BLaER1 treated with 17β-estradiol and CSF1 and Interleukin-3, amounts not matched to agents 10 nM and 100 nM (cell line): ENCODE data around the gene STK25.

Experiments used
- H3K27ac ChIP-seq, 11 experiments: shearing (Covaris generic); formaldehyde crosslinking; 2 replicates each; pipeline ENCODE4 v1.8.1; 2022
- H3K27me3 ChIP-seq, 11 experiments: shearing (Covaris generic); formaldehyde crosslinking; 2 replicates each; pipeline ENCODE4 v1.8.1; 2022
- H3K36me3 ChIP-seq, 11 experiments: shearing (Covaris generic); formaldehyde crosslinking; 2 replicates each; pipeline ENCODE4 v1.8.1; 2022
- H3K4me1 ChIP-seq, 10 experiments: shearing (Covaris generic); formaldehyde crosslinking; 2 replicates each; pipeline ENCODE4 v1.8.1; 2022
- H3K4me2 ChIP-seq, 11 experiments: shearing (Covaris generic); formaldehyde crosslinking; 2 replicates each; pipeline ENCODE4 v1.8.1; 2022
- H3K4me3 ChIP-seq, 10 experiments: shearing (Covaris generic); formaldehyde crosslinking; 2 replicates each; pipeline ENCODE4 v1.8.1; 2022
- H3K9ac ChIP-seq, 11 experiments: shearing (Covaris generic); formaldehyde crosslinking; 2 replicates each; pipeline ENCODE4 v1.8.1; 2022
- H3K9me3 ChIP-seq, 11 experiments: shearing (Covaris generic); formaldehyde crosslinking; replicated peaks in 1 of 11; 2 replicates each; pipeline ENCODE4 v1.8.1; 2022
- H4K20me1 ChIP-seq, 11 experiments: shearing (Covaris generic); formaldehyde crosslinking; 2 replicates each; pipeline ENCODE4 v1.8.1; 2022
- Cebpa-rat ChIP-seq, 11 experiments: shearing (Covaris generic); IDR thresholded peaks; 2 replicates each; pipeline ENCODE4 v1.8.1; 2022

STK25 gene

GRCh38 chr2:241550616-241551580 is 42.5 kb upstream of the STK25 start:
- Histone ChIP-seq H3K9me3 (peaks cover 2 to 6% (median 4%) of the 10 kb centered on the region in 11 experiments; a peak in 21 of 22 replicates), H4K20me1 (0 out of 22 replicates have a peak, but pooled peaks cover 0 to 6% (median 0%) of the 10 kb centered on the region in 11 experiments), H3K9ac (no peak overlapping the region), H3K36me3 (no peaks in the 10 kb centered on the region), H3K4me1 (peaks cover 0 to 5% (median 0%) of the 10 kb centered on the region in 10 experiments; a peak in 4 of 20 replicates), H3K4me3 (no peak overlapping the region), H3K27me3 (peaks cover 0 to 5% (median 0%) of the 10 kb centered on the region in 11 experiments; a peak in 3 of 22 replicates), H3K27ac (no peak overlapping the region), H3K4me2 (no peak overlapping the region)
- no peak for TF ChIP-seq Cebpa-rat (IDR thresholded peaks at IDR 0.05)

DNA sequence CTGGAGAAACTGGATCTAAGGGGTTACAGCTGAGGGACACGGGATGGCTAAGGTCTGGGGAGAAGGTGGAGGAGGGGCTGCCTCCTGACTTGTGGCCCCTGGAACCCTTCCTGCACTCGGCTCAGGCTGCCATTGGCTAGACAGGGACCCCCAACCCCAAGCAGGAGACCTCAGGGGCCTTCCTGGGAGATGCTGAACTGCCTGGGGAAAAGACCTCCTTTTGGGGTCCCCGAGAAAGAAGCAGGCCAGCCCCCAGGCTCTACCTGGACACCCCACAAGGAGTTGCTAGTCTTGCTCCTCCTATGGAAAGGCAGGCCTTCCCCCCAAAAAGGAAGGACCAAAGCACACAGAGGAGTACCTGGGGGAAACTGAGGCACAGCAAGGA is 40.1 kb upstream of the STK25 start:
- no peaks in the 10 kb centered on the region for H3K36me3 ChIP-seq
- no peak overlapping the region for H3K9ac ChIP-seq
- H3K4me2 ChIP-seq = no peak overlapping the region
- TF ChIP-seq Cebpa-rat (IDR thresholded peaks at IDR 0.05) = no peak
- H4K20me1 ChIP-seq = 0 out of 22 replicates have a peak, but pooled peaks cover 0 to 6% (median 0%) of the 10 kb centered on the region in 11 experiments
- H3K27ac ChIP-seq = no peak overlapping the region
- no peaks in the 10 kb centered on the region for H3K9me3 ChIP-seq
- peaks cover 0 to 6% (median 2%) of the 10 kb centered on the region in 10 experiments; a peak in 4 of 20 replicates for H3K4me1 ChIP-seq
- no peak overlapping the region for H3K4me3 ChIP-seq
- H3K27me3 ChIP-seq = peaks cover 0 to 5% (median 0%) of the 10 kb centered on the region in 11 experiments; a peak in 3 of 22 replicates

DNA sequence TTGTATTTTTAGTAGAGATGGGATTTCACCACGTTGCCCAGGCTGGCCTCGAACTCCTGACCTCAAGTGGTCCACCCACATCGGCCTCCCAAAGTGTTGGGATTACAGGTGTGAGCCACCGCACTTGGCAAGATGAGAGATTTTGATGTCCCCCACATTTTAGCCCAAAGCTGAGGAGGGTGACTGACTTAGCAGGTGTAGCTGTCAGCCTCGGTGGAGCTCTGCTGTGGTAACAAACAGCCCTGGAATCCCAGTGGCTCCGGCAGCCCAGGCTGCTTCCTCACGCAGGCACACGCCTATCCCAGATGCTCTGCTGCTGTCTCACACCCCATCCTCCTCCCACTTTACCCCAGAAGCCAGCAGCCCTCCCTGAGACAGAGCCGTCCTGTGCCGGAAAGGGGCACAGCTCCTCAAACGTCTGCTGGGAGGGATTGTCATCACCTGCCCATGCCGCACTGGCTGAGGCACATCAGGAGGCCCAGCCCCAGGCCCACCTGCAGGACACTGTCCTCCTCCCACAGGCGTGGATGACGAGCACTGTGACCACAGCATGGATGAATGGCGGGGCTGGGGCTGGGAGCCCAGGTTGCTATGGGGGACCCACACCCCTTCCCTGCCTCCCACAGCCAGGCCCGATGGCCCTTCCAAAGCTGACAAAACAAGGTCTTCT is 39.5 kb upstream of the STK25 start:
- Histone ChIP-seq H3K27me3 (peaks cover 0 to 5% (median 0%) of the 10 kb centered on the region in 11 experiments; a peak in 3 of 22 replicates), H3K27ac (no peak overlapping the region), H3K4me1 (peaks cover 0 to 11% (median 2%) of the 10 kb centered on the region in 10 experiments; a peak in 4 of 20 replicates), H3K4me3 (no peak overlapping the region), H3K9ac (no peak overlapping the region), H3K36me3 (no peaks in the 10 kb centered on the region), H3K4me2 (no peak overlapping the region), H4K20me1 (0 out of 22 replicates have a peak, but pooled peaks cover 0 to 6% (median 0%) of the 10 kb centered on the region in 11 experiments), H3K9me3 (no peaks in the 10 kb centered on the region)
- TF ChIP-seq Cebpa-rat (IDR thresholded peaks at IDR 0.05) = no peak

DNA sequence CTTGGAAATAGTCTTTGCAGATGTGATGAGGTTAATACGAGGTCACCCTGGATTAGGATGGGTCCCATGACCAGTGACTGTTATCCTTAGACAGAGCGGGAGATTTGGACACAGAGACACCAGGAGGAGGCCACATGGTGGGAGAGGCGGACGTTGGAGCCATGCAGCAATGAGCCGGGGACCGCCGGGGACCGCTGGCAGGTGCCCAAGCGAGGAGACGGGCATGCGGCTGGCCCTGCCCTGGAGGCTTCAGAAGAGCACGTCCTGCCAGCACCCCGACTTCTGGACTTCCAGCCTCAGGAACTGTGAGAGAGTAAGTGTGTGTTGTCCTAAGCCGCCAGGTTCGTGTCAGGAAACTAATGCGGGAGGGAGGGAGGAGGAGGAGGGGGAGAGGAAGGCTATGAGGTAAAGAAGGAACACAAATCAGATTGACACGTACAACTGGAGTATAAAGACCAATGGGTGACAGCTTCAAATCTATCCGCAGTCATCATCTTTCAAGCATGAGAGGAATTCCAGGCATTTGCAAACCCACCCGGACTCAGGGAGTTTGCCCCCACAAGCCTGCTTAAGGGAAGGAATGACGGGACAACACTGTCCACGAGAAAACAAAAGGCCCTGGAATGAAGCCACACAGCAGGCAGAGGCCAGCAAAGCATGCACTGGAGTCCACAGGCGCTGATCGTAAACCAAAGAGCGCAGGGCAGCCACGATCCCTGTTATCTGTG is 38.6 kb upstream of the STK25 start:
- no peak overlapping the region for H3K4me2 ChIP-seq
- no peaks in the 10 kb centered on the region for H3K9me3 ChIP-seq
- no peak overlapping the region for H3K9ac ChIP-seq
- no peak overlapping the region for H3K4me3 ChIP-seq
- no peaks in the 10 kb centered on the region for H3K36me3 ChIP-seq
- H3K27ac ChIP-seq = no peak overlapping the region
- H3K4me1 ChIP-seq = peaks cover 0 to 12% (median 4%) of the 10 kb centered on the region in 10 experiments; a peak in 7 of 20 replicates
- TF ChIP-seq Cebpa-rat (IDR thresholded peaks at IDR 0.05) = no peak
- peaks cover 0 to 5% (median 0%) of the 10 kb centered on the region in 11 experiments; a peak in 3 of 22 replicates for H3K27me3 ChIP-seq
- 0 out of 22 replicates have a peak, but pooled peaks cover 0 to 6% (median 0%) of the 10 kb centered on the region in 11 experiments for H4K20me1 ChIP-seq

GRCh38 chr2:241545523-241546473 is 37.4 kb upstream of the STK25 start:
- Histone ChIP-seq H3K27me3 (peaks cover 0 to 5% (median 0%) of the 10 kb centered on the region in 11 experiments; a peak in 3 of 22 replicates), H3K9me3 (no peaks in the 10 kb centered on the region), H3K4me2 (no peak overlapping the region), H3K27ac (no peak overlapping the region), H3K36me3 (no peaks in the 10 kb centered on the region), H3K9ac (no peak overlapping the region), H3K4me3 (no peak overlapping the region), H4K20me1 (0 out of 22 replicates have a peak, but pooled peaks cover 0 to 6% (median 0%) of the 10 kb centered on the region in 11 experiments), H3K4me1 (peaks cover 0 to 18% (median 8%) of the 10 kb centered on the region in 10 experiments; a peak in 14 of 20 replicates)
- TF ChIP-seq Cebpa-rat (IDR thresholded peaks at IDR 0.05) = no peak

- H3K27me3 ChIP-seq = peaks cover 0 to 10% (median 0%) of the 10 kb centered on the region in 11 experiments; a peak in 4 of 22 replicates
- H3K4me1 ChIP-seq = peaks cover 4 to 25% (median 15%) of the 10 kb centered on the region in 10 experiments; a peak in 18 of 20 replicates
- no peak for TF ChIP-seq Cebpa-rat (IDR thresholded peaks at IDR 0.05)
- no peak overlapping the region for H3K9ac ChIP-seq
- H3K9me3 ChIP-seq = no peaks in the 10 kb centered on the region
- H3K27ac ChIP-seq = no peak overlapping the region
- H3K36me3 ChIP-seq = no peaks in the 10 kb centered on the region
- no peak overlapping the region for H3K4me3 ChIP-seq
- no peaks in the 10 kb centered on the region for H4K20me1 ChIP-seq
- no peak overlapping the region for H3K4me2 ChIP-seq
These were observed 36.7 kb upstream of the STK25 start for GRCh38 chr2:241545106-241545505.

DNA sequence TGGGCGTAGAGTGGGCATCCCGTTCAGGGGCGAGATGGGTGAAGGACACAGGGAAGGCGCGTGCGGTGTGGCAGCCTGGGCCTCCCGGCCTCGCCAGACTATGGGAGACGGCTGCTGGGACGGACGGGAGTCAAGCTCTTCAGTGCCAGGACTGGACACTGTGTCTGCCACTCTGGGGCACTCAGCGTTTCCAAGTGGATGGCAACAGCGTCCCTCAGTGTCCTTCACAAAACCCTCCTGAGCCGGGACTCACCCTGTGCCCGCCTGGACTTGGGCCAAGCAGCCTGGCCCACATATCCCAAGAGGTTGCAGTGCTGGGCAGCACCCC is 33.9 kb upstream of the STK25 start:
- H3K27me3 ChIP-seq = peaks cover 0 to 11% (median 0%) of the 10 kb centered on the region in 11 experiments; a peak in 4 of 22 replicates
- no peak overlapping the region for H3K9ac ChIP-seq
- no peak overlapping the region for H3K27ac ChIP-seq
- H3K4me1 ChIP-seq = peaks cover 4 to 35% (median 21%) of the 10 kb centered on the region in 10 experiments; a peak in 18 of 20 replicates
- no peaks in the 10 kb centered on the region for H3K36me3 ChIP-seq
- H4K20me1 ChIP-seq = 0 out of 22 replicates have a peak, but pooled peaks cover 0 to 3% (median 0%) of the 10 kb centered on the region in 11 experiments
- H3K4me3 ChIP-seq = no peak overlapping the region
- no peaks in the 10 kb centered on the region for H3K9me3 ChIP-seq
- H3K4me2 ChIP-seq = no peak overlapping the region
- TF ChIP-seq Cebpa-rat (IDR thresholded peaks at IDR 0.05) = no peak
